Activated B cell treated with CpG ODN at 0.5 μM for 24 hours (primary cell): ENCODE data around the gene XYLT1. TPM values are rescaled to one million over a fixed set of nuclear protein-coding genes. Genes with fewer than 3 reads are reported as not detected.
A peak's percentile ranks its signal among the peaks of the same experiment; 100 is the strongest.

Experiments used
- ATAC-seq: fragments of 200-7000 bp; cut with Tn5 transposase; one replicate; pipeline ENCODE4 v1.10.0; 2021; ENCODE audit warnings: low read depth, mild to moderate bottlenecking, moderate library complexity
- CTCF ChIA-PET: fragments of 350-600 bp; sonication (Branson Sonifier 250); formaldehyde crosslinking; loops from one replicate; lab custom pipeline; 2021; ENCODE audit warnings: antibody characterized with exemption; lab: Charles Lee
- POLR2A ChIA-PET: fragments of 350-600 bp; sonication (Branson Sonifier 250); formaldehyde crosslinking; loops from one replicate; lab custom pipeline; 2021; ENCODE audit warnings: antibody characterized with exemption; lab: Charles Lee
- DNase-seq: peaks from one replicate; pipeline ENCODE4 v3.0.0; 2022
- H3K27ac Mint-ChIP-seq: one replicate; pipeline ENCODE4 v1.8.0; 2020; ENCODE audit warnings: mixed read lengths
- H3K27me3 Mint-ChIP-seq: one replicate; pipeline ENCODE4 v1.8.0; 2021; ENCODE audit warnings: mixed read lengths
- H3K36me3 Mint-ChIP-seq: one replicate; pipeline ENCODE4 v1.8.0; 2021; ENCODE audit warnings: low read depth, mixed read lengths
- H3K4me1 Mint-ChIP-seq: one replicate; pipeline ENCODE4 v1.8.0; 2021; ENCODE audit warnings: mixed read lengths
- H3K4me3 Mint-ChIP-seq: one replicate; pipeline ENCODE4 v1.8.0; 2020; ENCODE audit warnings: mild to moderate bottlenecking, mixed read lengths
- H3K9me3 Mint-ChIP-seq: one replicate; pipeline ENCODE4 v1.8.0; 2020; ENCODE audit warnings: mixed read lengths
- CTCF ChIP-seq: fragments of 200-600 bp; IDR thresholded peaks from one replicate; pipeline ENCODE4 v1.8.0; 2022; ENCODE audit warnings: antibody characterized with exemption, mild to moderate bottlenecking
- intact Hi-C: fragments of 100-400 bp; cut with micrococcal nuclease; formaldehyde crosslinking; loops from one replicate; pipeline ENCODE4 v1.15.1; 2024
- total RNA-seq: library from RNA; stranded (reverse); gene quantifications from 2 replicates; pipeline ENCODE4 v1.2.3, GENCODE V29; 2022

The XYLT1 gene
- total RNA-seq, 1 donor from 2014 or later, result 17.0 TPM

DNA sequence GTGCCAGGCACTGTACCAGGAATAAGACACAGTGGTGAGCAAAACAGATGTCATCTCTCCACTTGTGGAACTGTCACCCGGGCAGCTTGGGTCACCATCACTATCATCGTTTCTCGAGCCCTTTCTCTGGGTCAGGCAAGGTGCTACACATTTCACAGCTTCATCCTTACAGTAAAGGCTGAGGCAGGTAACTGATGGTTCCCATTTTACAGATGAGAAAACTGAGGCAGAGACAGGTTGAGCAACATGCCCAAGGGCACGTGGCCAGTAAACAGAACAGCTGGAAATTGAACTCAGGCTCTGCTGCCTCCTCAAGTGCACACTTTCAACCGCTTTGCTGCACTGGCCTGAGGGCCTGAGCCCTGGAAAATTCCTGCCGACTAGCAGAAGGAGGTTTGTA lies 294.6 kb downstream of the XYLT1 start:
- Mint-ChIP-seq H3K27me3 (no peaks in the 10 kb centered on the region), H3K9me3 (peaks cover 4% of the 10 kb centered on the region), H3K27ac (no peak overlapping the region), H3K4me3 (no peak overlapping the region), H3K4me1 (peaks cover 23% of the 10 kb centered on the region), H3K36me3 (peaks cover 11% of the 10 kb centered on the region)
- ChIA-PET CTCF (no interaction called here), POLR2A (no interaction called here)
- DNase-seq (no peak), ATAC-seq (no peak)
- intact Hi-C loops, result loop anchor here (10.0 kb wide), 1 partner anchor 311 kb away; no protein-coding TSS in a partner anchor
- no peak for TF ChIP-seq CTCF

GRCh38 chr16:17173281-17173680 lies 297.5 kb downstream of the XYLT1 start:
- peaks cover 21% of the 10 kb centered on the region for H3K36me3 Mint-ChIP-seq
- ChIA-PET POLR2A (interaction anchor here (0.5 to 0.7 kb wide), 2 partner anchors 9 to 75 kb away, joined by 3 to 5 read pairs; no protein-coding TSS in a partner anchor), CTCF (interaction anchor here (1.4 kb wide), 1 partner anchor 8 kb away, joined by 3 read pairs; no protein-coding TSS in a partner anchor)
- no peak overlapping the region for H3K27ac Mint-ChIP-seq
- ATAC-seq (peak; percentile 54), DNase-seq (no peak)
- no peak for TF ChIP-seq CTCF
- H3K4me3 Mint-ChIP-seq, result peak overlapping the region; percentile 35
- no peaks in the 10 kb centered on the region for H3K27me3 Mint-ChIP-seq
- H3K9me3 Mint-ChIP-seq, result peaks cover 4% of the 10 kb centered on the region
- peaks cover 22% of the 10 kb centered on the region for H3K4me1 Mint-ChIP-seq
- intact Hi-C loops, result loop anchor here (10.0 kb wide), 1 partner anchor 308 kb away; no protein-coding TSS in a partner anchor

DNA sequence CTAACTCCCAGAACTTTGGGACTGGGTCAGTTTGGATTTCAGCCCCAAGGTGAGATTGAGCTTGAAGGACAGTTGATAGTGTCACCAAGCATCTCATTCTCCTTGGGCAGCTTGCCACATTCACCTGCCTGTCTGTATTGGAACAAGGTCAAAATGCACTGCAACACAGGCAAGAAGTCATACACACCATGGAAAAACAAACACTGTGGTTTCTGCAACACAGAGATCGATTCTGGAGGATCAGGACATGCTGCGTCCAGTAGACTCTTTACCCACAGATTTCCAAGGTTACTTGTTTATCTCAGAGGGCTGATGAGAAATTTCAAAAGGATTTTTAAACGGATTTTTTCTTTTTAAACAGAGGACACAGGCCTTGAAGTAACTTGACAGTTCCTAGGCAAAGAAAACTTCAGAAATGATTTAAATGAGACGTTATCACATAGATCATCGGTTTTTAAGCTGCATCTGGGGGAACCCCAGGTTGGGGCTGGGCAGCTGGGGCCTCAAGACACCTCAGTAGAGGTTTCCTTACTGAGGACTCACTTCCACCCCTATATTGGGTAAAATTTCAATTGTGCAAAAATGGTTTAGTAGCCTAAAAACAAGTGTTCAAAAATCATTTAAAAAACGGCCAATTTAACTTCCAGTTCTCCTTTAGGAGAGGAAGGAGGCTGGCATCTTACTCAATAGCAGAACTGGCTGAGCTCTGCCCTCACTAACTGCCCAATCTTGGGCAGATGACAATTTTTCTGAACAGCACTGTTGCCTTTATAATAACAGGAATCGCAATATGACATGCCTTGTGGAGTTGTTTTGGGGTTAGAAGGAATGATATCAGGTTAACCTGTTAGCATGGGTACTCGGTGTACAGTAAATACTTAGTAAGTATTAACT lies 299.3 kb downstream of the XYLT1 start:
- Mint-ChIP-seq H3K4me1 (peaks cover 25% of the 10 kb centered on the region), H3K4me3 (no peak overlapping the region), H3K36me3 (peaks cover 32% of the 10 kb centered on the region), H3K27me3 (no peaks in the 10 kb centered on the region), H3K9me3 (peaks cover 4% of the 10 kb centered on the region), H3K27ac (no peak overlapping the region)
- ATAC-seq (no peak), DNase-seq (no peak)
- ChIA-PET CTCF (interaction anchor here (0.7 kb wide), 1 partner anchor 290 kb away, joined by 3 read pairs; no protein-coding TSS in a partner anchor), POLR2A (interaction anchor here (0.6 kb wide), 1 partner anchor 84 kb away, joined by 5 read pairs; no protein-coding TSS in a partner anchor)
- intact Hi-C loops, result loop anchor here (10.0 kb wide), 1 partner anchor 307 kb away; no protein-coding TSS in a partner anchor
- no peak for TF ChIP-seq CTCF

GRCh38 chr16:17170435-17170834 lies 300.3 kb downstream of the XYLT1 start:
- CTCF ChIA-PET, result no interaction called here
- Mint-ChIP-seq H3K4me1 (peaks cover 30% of the 10 kb centered on the region), H3K36me3 (peaks cover 28% of the 10 kb centered on the region)

More at GRCh38 chr16:17170435-17170834, 300.3 kb downstream of the XYLT1 start:
- peaks cover 4% of the 10 kb centered on the region for H3K9me3 Mint-ChIP-seq
- POLR2A ChIA-PET, result no interaction called here
- no peak for TF ChIP-seq CTCF
- H3K4me3 Mint-ChIP-seq, result no peak overlapping the region
- no peak for ATAC-seq
- intact Hi-C loops, result loop anchor here (10.0 kb wide), 1 partner anchor 306 kb away; no protein-coding TSS in a partner anchor
- H3K27ac Mint-ChIP-seq, result no peak overlapping the region
- H3K27me3 Mint-ChIP-seq, result no peaks in the 10 kb centered on the region
- DNase-seq, result no peak
